SH-SY5Y (cell line): ENCODE measurements around the gene PRRG4.

Source experiments
- GATA2 ChIP-seq: IDR thresholded peaks from 2 replicates; pipeline ENCODE4 v1.6.1; 2011; ENCODE audit warnings: mild to moderate bottlenecking, low read depth, low read length
- GATA3 ChIP-seq: IDR thresholded peaks from 2 replicates; pipeline ENCODE4 v1.6.1; 2011; ENCODE audit warnings: low read depth, mild to moderate bottlenecking, low read length, moderate library complexity

DNA sequence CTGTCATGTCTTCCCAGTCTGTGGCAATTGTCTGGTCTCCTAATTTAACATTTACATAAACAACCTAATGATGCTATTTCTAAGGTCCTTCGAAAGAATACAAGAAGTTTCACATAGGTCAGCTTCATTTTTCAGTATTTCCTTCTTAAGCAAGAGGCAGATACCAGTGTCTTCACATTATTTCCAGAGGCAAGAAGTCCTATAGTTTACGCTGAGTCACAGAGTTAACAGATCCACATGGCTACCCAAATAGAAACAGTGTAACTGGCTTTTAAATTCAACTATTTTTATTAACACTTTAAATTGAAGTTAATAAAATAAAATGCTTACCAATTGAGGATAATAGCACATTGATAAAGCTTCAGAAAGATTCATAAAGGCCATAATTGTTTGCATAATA, 10.9 kb downstream of the PRRG4 start:
- TF ChIP-seq GATA2 (no peak), GATA3 (no peak)
